GM12864 (cell line): ENCODE results near the gene SMIM35.
"Not testable (repeated sequence)": the region's sequence is repeated elsewhere in the genome, so short reads cannot be mapped to it uniquely, and the experiment has no call there.

Experiments used
- DNase-seq: peaks from one replicate; pipeline ENCODE4 v3.0.0-alpha.2; 2011; ENCODE audit warnings: low read depth
- H3K4me3 ChIP-seq: 2 replicates; pipeline ENCODE4 v1.5.1; 2011; ENCODE audit warnings: mild to moderate bottlenecking, low read depth, low read length, control low read depth
- CTCF ChIP-seq: IDR thresholded peaks from 2 replicates; pipeline ENCODE4 v1.5.1; 2011; ENCODE audit warnings: low read depth, mild to moderate bottlenecking, moderate library complexity, low read length, control low read depth, inconsistent platforms; ENCODE audit errors: missing control alignments

SMIM35 gene

GRCh38 chr11:118065384-118065783 lies 21.4 kb downstream of the SMIM35 start:
- DNase-seq = no peak
- H3K4me3 ChIP-seq = no peak overlapping the region
- TF ChIP-seq CTCF = no peak

- no peak for TF ChIP-seq CTCF
- DNase-seq = no peak
- no peak overlapping the region for H3K4me3 ChIP-seq
Measured at GRCh38 chr11:118064956-118065355, 21.8 kb downstream of the SMIM35 start.

DNA sequence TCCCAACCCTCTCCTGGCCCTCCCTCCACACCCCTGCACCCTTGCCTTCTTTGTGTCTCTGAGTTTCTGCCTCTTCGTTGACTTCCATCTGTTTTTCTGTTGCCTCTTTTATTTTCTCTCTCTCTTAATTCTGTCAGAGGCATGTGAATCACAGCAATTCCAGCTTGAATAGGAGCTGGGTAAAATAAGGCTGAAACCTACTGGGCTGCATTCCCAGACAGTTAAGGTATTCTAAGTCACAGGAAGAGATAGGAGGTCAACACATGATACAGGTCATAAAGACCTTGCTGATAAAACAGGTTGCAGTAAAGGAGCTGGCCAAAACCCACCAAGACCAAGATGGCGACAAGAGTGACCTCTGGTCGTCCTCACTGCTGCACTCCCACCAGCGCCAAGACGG lies 24.1 kb downstream of the SMIM35 start:
- not testable (repeated sequence) for H3K4me3 ChIP-seq, DNase-seq

GRCh38 chr11:118062181-118062580 lies 24.6 kb downstream of the SMIM35 start:
- not testable (repeated sequence) for DNase-seq, H3K4me3 ChIP-seq

DNA sequence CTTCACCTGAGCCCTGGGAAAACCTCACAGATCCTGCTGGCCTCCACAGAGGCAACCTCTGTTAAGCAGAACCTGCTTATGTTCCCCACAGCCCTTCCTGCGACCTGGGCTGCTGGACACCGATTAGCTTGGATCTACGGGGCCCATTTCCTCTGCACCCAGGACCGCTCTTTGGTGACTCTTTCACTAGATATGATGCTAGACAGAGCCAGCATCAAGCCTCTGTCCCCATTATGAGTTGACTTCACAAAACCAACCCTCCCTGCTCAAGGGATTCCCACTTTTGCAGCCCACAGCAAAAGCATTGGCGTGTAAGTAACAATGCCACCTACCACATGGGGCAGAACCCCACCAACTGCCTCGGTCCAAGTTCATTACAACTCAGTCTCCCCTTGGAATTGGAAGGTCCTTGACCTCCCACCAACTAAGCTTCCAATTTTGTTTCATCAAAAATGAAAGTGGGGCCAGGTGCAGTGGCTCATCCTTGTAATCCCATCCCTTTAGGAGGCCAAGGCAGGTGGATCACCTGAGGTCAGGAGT lies 25.1 kb downstream of the SMIM35 start:
- no peak overlapping the region for H3K4me3 ChIP-seq
- DNase-seq = no peak
- no peak for TF ChIP-seq CTCF

GRCh38 chr11:118060869-118061268 lies 25.9 kb downstream of the SMIM35 start:
- no peak for DNase-seq
- TF ChIP-seq CTCF = no peak
- H3K4me3 ChIP-seq = no peak overlapping the region

GRCh38 chr11:118060081-118060661 lies 26.6 kb downstream of the SMIM35 start:
- DNase-seq = no peak
- no peak for TF ChIP-seq CTCF
- no peak overlapping the region for H3K4me3 ChIP-seq

- H3K4me3 ChIP-seq = no peak overlapping the region
- TF ChIP-seq CTCF = no peak
Measured at GRCh38 chr11:118059246-118059940, 27.4 kb downstream of the SMIM35 start.

More at GRCh38 chr11:118059246-118059940, 27.4 kb downstream of the SMIM35 start:
- DNase-seq = no peak
